Measurements from ENCODE around the gene KCNIP1.

KCNIP1 gene

GRCh38 chr5:170509348-170509660 lies 5.5 kb downstream of the KCNIP1 start:
- no peak for DNase-seq

- DNase-seq: no peak
These were observed 6.3 kb downstream of the KCNIP1 start for GRCh38 chr5:170510126-170510525.

GRCh38 chr5:170510559-170510958 lies 6.7 kb downstream of the KCNIP1 start:
- no peak for DNase-seq

- no peak for DNase-seq
These were observed 7.9 kb downstream of the KCNIP1 start for GRCh38 chr5:170511551-170512258.

- DNase-seq: no peak
These were observed 10.2 kb downstream of the KCNIP1 start for GRCh38 chr5:170513856-170514525.

GRCh38 chr5:170517411-170517810 lies 13.6 kb downstream of the KCNIP1 start:
- no peak for DNase-seq

GRCh38 chr5:170518277-170518676 lies 14.5 kb downstream of the KCNIP1 start:
- DNase-seq: no peak

- no peak for DNase-seq
These were observed 15.7 kb downstream of the KCNIP1 start for GRCh38 chr5:170519549-170519948.

GRCh38 chr5:170520372-170520771 lies 16.6 kb downstream of the KCNIP1 start:
- no peak for DNase-seq

GRCh38 chr5:170522211-170523141 lies 18.7 kb downstream of the KCNIP1 start:
- peak; percentile 30 to 55 for DNase-seq

- peak; percentile 36 to 62 for DNase-seq
These were observed 19.3 kb downstream of the KCNIP1 start for GRCh38 chr5:170523142-170523551.

- DNase-seq: no peak
These were observed 20.0 kb downstream of the KCNIP1 start for GRCh38 chr5:170523830-170524229.

GRCh38 chr5:170524576-170524975 lies 20.8 kb downstream of the KCNIP1 start:
- no peak for DNase-seq

- DNase-seq: no peak
These were observed 21.8 kb downstream of the KCNIP1 start for GRCh38 chr5:170525470-170526211.

GRCh38 chr5:170527991-170528390 lies 24.2 kb downstream of the KCNIP1 start:
- DNase-seq: no peak

- DNase-seq: no peak
These were observed 25.2 kb downstream of the KCNIP1 start for GRCh38 chr5:170528976-170529375.

- DNase-seq: no peak
These were observed 29.1 kb downstream of the KCNIP1 start for GRCh38 chr5:170532935-170533334.

GRCh38 chr5:170533383-170533782 lies 29.6 kb downstream of the KCNIP1 start:
- DNase-seq: no peak

GRCh38 chr5:170534177-170534576 lies 30.4 kb downstream of the KCNIP1 start:
- DNase-seq: no peak

- no peak for DNase-seq
These were observed 31.1 kb downstream of the KCNIP1 start for GRCh38 chr5:170534941-170535340.

GRCh38 chr5:170536525-170536924 lies 32.7 kb downstream of the KCNIP1 start:
- no peak for DNase-seq

GRCh38 chr5:170537451-170538095 lies 33.8 kb downstream of the KCNIP1 start:
- DNase-seq: no peak

Data from NCI-H2081 (cell line).